ENCODE measurements around the gene FCN1.
"Not testable (repeated sequence)": the region's sequence is repeated elsewhere in the genome, so short reads cannot be mapped to it uniquely, and the experiment has no call there.

The FCN1 gene

GRCh38 chr9:134917431-134918373, at the start of gene FCN1:
TSS of gene FCN1 (minus strand) at chr9:134917912. CDS start at chr9:134917871, 41 bp downstream.
- DNase-seq (ENCODE audit: low read depth in 2 of 2), result no peak

GRCh38 chr9:134966697-134967546, 49.2 kb upstream of the FCN1 start:
- DNase-seq (ENCODE audit: low read depth in 2 of 2), result no peak

GRCh38 chr9:134966270-134966669, 48.6 kb upstream of the FCN1 start:
- no peak for DNase-seq (ENCODE audit: low read depth in 2 of 2)

DNA sequence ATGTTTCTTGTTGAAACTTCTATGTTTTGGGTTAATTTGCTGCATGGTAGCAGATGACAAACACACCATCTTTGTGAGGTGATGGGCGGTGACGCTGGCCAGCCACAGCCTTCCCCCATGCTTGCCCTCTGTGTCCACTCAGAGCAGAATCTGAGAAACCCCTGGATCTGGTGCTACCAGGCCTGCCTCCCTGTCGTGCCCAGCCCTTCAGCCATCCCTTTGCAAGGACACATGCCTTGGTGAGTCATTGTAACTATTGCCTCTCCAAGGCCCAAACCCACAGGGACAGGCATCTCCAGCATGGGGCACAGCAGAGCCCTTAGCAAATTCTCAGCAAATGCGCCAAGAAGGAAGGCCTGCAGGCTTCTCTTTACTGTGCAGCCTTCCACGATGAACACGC, 48.1 kb upstream of the FCN1 start:
- no peak for DNase-seq (ENCODE audit: low read depth in 2 of 2)

- DNase-seq (ENCODE audit: low read depth in 2 of 2), result no peak
These were observed 47.7 kb upstream of the FCN1 start for GRCh38 chr9:134965411-134965810.

DNA sequence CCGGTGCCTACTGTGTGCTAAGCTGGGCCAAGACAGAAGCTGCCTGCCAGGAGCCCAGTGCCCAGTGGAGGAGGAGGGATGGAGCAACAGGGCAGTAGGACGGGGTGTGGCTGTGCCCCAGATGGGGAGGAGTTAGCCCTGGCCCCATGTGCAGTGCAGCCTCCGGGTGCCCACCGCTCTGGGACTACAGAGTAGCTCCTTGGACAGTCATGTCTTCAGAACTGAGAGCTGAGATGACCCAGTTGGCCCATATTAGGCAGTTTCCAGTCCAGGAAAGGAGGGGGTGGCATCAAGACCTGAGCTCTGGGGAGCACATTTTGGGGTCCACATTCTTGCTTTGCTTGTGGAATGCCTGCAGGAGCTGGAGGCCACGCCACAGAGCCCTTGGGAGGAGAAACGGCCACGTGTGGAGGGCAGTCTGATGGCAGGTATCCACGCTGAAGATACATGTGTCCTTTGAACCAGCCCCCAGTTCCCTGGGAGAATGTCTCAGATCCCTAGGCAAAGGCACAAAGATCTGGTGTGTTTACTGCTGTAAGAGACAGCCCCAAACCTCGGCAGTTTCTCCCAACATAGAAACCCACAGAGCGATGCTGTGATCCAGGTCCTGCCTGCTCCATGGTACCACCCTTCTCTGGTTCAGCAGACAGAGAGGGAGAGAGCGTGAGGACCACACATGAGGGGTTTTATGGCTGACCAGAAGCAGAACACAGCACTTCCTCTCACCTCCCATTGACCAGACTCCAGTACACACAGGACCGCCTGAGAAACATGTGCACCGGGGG, 46.8 kb upstream of the FCN1 start:
- DNase-seq (ENCODE audit: low read depth in 2 of 2), result no peak

DNA sequence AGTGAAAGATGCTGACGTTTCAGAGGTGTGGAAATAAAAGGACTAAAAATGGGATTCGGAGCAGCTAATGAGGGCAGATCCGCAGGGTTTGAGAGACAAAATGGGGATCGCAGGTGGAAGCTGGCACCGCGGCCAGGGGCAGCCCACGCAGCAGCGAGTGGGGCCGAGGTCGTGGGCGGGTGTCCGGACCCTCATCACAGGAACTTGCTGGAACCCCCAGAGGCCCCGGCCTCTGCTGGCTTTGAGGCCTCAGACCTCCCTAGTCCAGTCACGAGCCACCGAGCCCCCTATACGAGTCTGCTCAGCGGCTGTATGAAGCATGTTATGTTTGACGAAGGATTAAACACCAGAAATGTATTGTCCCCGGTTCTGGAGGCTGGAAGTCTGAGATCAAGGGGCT, 45.8 kb upstream of the FCN1 start:
- no peak for DNase-seq (ENCODE audit: low read depth in 2 of 2)

DNA sequence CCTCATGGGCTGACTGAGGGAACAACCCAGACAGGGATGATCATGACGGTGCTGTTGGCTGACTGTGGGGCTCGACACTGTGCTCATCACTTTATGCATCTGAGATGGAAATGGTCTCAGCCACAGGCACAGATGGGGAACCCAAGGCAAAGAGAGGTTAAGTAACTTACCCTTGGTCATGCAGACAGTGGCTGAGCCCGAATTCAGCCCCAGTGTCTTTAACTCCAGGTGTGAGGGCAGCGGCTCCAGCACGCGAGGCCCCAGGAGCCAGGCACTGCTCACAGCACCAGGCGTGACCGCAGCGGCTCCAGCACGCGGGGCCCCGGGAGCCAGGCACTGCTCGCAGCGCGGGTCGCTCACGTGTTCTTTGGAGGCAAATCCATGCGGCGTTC, 45.3 kb upstream of the FCN1 start:
- no peak for DNase-seq (ENCODE audit: low read depth in 2 of 2)

GRCh38 chr9:134962065-134962972, 44.6 kb upstream of the FCN1 start:
- DNase-seq (ENCODE audit: low read depth in 2 of 2), result no peak

DNA sequence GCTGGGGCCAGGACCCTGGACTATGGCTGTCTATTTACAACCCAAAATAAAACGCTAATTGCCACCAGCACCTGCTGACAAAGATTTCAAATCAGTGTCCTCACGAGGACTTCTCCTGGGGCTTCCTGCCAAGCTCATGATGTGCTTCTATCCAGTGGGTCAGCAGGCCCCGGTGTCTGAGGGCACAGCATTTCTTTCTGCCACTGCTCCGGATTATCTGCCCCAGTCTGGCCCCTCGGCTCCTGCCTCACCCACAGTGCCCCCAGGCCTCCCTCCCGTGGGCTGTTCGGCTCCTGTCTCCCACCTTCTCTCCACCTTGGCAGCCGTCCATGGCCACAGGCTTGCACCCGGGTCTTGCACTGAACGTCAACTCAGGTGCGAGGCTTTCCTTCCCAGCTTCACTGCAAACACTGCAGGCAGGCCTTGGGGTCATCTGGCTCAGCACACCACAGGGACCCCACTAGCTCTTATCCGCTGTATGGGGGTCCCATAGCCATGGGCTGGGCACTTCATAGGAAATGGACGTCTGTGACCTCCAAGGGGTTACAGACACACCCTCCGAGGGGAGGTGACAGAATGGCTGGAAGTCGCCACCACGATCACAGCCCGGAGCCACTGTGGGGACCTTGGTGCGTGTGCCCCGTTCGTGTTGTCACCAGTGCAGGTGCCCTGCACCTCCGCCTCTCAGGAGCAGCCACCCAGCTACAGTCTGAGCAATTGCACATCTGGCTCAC, 43.8 kb upstream of the FCN1 start:
- DNase-seq (ENCODE audit: low read depth in 2 of 2), result no peak

- no peak for DNase-seq (ENCODE audit: low read depth in 2 of 2)
These were observed 43.0 kb upstream of the FCN1 start for GRCh38 chr9:134960701-134961181.

DNA sequence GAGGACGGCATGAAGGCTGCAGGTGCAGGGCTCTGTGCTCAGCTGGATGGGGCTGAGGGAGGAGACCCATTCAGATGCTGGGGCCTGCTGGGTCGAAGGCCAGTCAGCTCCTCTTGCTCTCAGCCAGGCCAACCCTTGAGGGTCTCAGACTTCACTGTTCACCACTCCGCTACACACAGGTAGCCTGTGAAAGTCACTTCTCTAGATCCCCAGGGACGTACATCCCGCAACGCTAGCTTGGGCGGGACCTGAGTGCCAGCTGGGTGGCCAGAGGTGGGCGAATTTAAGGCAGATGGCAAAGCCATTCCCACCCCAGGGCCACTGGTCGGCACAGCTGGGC, 42.2 kb upstream of the FCN1 start:
- DNase-seq (ENCODE audit: low read depth in 2 of 2), result no peak

GRCh38 chr9:134959126-134959970, 41.6 kb upstream of the FCN1 start:
- DNase-seq (ENCODE audit: low read depth in 2 of 2), result no peak

GRCh38 chr9:134957945-134958227, 40.2 kb upstream of the FCN1 start:
- no peak for DNase-seq (ENCODE audit: low read depth in 2 of 2)

DNA sequence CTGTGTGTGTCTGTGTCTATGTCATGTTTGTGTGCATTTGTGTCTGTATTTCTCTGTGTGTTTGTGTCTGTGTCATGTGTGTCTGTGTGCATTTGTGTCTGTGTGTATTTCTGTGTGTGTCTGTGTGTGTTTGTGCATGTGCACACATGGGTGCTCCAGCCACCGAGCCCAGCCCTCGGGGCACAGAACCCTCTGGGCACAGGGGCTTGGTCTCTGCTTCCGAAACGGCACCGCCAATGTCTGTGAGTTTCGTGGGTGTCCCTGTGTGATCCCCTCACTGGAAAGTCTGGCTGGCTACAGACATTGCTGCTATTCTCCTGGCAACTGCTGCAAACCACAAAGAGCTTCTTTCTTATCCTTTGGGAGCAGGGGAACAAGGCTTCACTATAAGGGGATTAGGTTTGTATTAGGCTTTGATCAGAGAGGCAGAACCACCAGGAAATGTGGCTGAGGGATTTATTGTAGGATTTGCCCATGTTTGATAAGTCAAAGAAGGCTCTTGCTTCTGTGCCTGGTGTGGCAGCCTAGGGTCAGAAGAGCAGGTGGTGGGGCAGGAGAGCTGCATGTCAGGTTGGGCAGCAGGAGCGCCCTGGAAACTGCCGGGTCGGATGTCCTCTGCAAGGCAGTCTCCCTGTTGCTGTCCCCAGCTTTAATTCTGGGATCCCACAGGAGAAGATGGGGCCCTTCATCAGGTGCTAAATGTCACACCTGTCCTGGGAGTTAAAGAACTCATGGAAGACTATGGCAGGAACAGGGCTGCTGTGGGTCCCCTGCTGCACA, 39.6 kb upstream of the FCN1 start:
- no peak for DNase-seq (ENCODE audit: low read depth in 2 of 2)

- DNase-seq (ENCODE audit: low read depth in 2 of 2), result not testable (repeated sequence)
These were observed 38.7 kb upstream of the FCN1 start for GRCh38 chr9:134956387-134956786.

GRCh38 chr9:134955801-134956200, 38.1 kb upstream of the FCN1 start:
- DNase-seq (ENCODE audit: low read depth in 2 of 2), result no peak

- no peak for DNase-seq (ENCODE audit: low read depth in 2 of 2)
These were observed 37.4 kb upstream of the FCN1 start for GRCh38 chr9:134955156-134955555.

GRCh38 chr9:134951994-134952393, 34.3 kb upstream of the FCN1 start:
- DNase-seq (ENCODE audit: low read depth in 2 of 2), result no peak

Measured in activated CD8-positive, alpha-beta memory T cell treated with anti-CD3 and anti-CD28 coated beads for 4 hours (primary cell).